OCI-LY1 (cell line): Measurements from ENCODE around the gene VCL.

Experiments
- H2AFZ ChIP-seq: fragments of 200-600 bp; sonication (generic), shearing (Covaris generic); 2 replicates; pipeline ENCODE4 v1.6.0; 2014; ENCODE audit warnings: antibody characterized with exemption, mild to moderate bottlenecking, low read length
- H3F3A ChIP-seq: fragments of 200-600 bp; sonication (generic), shearing (Covaris generic); 2 replicates; pipeline ENCODE4 v1.6.0; 2014; ENCODE audit warnings: mild to moderate bottlenecking, antibody characterized with exemption, low read length, moderate library complexity; ENCODE audit not compliant: insufficient read depth
- H3K27ac ChIP-seq: fragments of 200-600 bp; sonication (generic); 2 replicates; pipeline ENCODE4 v1.5.1; 2014; ENCODE audit warnings: low read length, mixed run types, mild to moderate bottlenecking, low read depth; ENCODE audit not compliant: poor library complexity, severe bottlenecking
- H3K27me3 ChIP-seq: fragments of 200-600 bp; sonication (generic); 2 replicates; pipeline ENCODE4 v1.6.0; 2014; ENCODE audit warnings: antibody characterized with exemption, mild to moderate bottlenecking, low read length, moderate library complexity; ENCODE audit not compliant: insufficient read depth
- H3K36me3 ChIP-seq: fragments of 200-600 bp; sonication (generic); 2 replicates; pipeline ENCODE4 v1.6.1; 2014; ENCODE audit warnings: mild to moderate bottlenecking, antibody characterized with exemption, low read length, moderate library complexity, mixed read lengths; ENCODE audit not compliant: insufficient read depth
- H3K4me1 ChIP-seq: fragments of 200-600 bp; sonication (generic); 2 replicates; pipeline ENCODE4 v1.5.1; 2014; ENCODE audit warnings: mild to moderate bottlenecking, low read length, moderate library complexity; ENCODE audit not compliant: insufficient read depth, severe bottlenecking
- H3K4me2 ChIP-seq: fragments of 200-600 bp; sonication (generic), shearing (Covaris generic); 2 replicates; pipeline ENCODE4 v1.6.1; 2014; ENCODE audit warnings: low read length
- H3K4me3 ChIP-seq: fragments of 200-600 bp; sonication (generic); 2 replicates; pipeline ENCODE4 v1.5.1; 2014; ENCODE audit warnings: low read length, low read depth, mild to moderate bottlenecking, mixed read lengths; ENCODE audit not compliant: poor library complexity, severe bottlenecking
- H3K79me2 ChIP-seq: fragments of 200-600 bp; shearing (Covaris generic); 2 replicates; pipeline ENCODE4 v1.6.1; 2016; ENCODE audit warnings: mixed run types, low read length, mixed read lengths; ENCODE audit not compliant: insufficient read depth
- H3K9ac ChIP-seq: fragments of 200-600 bp; sonication (generic), shearing (Covaris generic); 2 replicates; pipeline ENCODE4 v1.6.1; 2014; ENCODE audit warnings: mild to moderate bottlenecking, low read length, mixed read lengths
- H3K9me2 ChIP-seq: fragments of 200-600 bp; sonication (generic), shearing (Covaris generic); 2 replicates; pipeline ENCODE4 v1.6.1; 2014; ENCODE audit warnings: low read depth, mild to moderate bottlenecking, low read length, mixed read lengths
- H3K9me3 ChIP-seq: fragments of 200-600 bp; shearing (Covaris generic); 2 replicates; pipeline ENCODE4 v1.6.1; 2014; ENCODE audit warnings: low read length, mixed read lengths
- H4K20me1 ChIP-seq: fragments of 200-600 bp; sonication (generic), shearing (Covaris generic); 2 replicates; pipeline ENCODE4 v1.6.0; 2016; ENCODE audit warnings: mild to moderate bottlenecking, low read length; ENCODE audit not compliant: insufficient read depth
- CTCF ChIP-seq: fragments of 200-600 bp; sonication (generic), shearing (Covaris generic); IDR thresholded peaks from 2 replicates; pipeline ENCODE4 v1.5.1; 2017; ENCODE audit warnings: mild to moderate bottlenecking, antibody characterized with exemption, low read length, moderate library complexity, mixed read lengths
- EZH2 ChIP-seq: fragments of 200-600 bp; sonication (generic), shearing (Covaris generic); IDR thresholded peaks from 2 replicates; pipeline ENCODE4 v1.8.0; 2017; ENCODE audit warnings: borderline replicate concordance, mixed run types, mild to moderate bottlenecking, antibody characterized with exemption, low read length, moderate library complexity, mixed read lengths

VCL gene

DNA sequence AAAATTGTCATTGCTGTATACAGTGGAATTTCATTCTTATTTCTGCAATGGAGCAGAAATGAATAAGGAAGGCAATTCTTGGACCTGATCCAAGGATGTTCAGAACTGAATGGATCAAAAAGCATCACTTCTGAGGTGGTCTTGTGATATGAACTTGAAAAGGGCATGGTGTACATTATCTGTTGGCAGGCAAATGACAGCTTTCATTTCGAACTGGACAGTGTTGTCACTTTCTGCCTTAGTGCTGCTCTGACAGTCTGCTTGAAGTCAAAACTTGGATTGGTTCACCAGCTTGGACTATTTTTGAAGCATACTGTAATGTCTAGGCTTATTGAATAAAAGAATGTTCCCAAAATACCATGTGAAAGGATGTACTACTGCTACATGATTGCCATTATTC, 52.0 kb downstream of the VCL start:
- Histone ChIP-seq H3K27ac (no peak overlapping the region), H2AFZ (no peak overlapping the region), H3K4me1 (peaks cover 26% of the 10 kb centered on the region), H3K27me3 (no peaks in the 10 kb centered on the region), H3K79me2 (no peaks in the 10 kb centered on the region), H3F3A (no peaks in the 10 kb centered on the region), H3K36me3 (no peaks in the 10 kb centered on the region), H3K9ac (no peak overlapping the region), H3K4me3 (no peak overlapping the region), H4K20me1 (no peaks in the 10 kb centered on the region), H3K9me3 (no peaks in the 10 kb centered on the region), H3K4me2 (no peak overlapping the region), H3K9me2 (no peaks in the 10 kb centered on the region)
- TF ChIP-seq EZH2 = no peak
- no peak for TF ChIP-seq CTCF

- H2AFZ ChIP-seq = no peak overlapping the region
- no peak for TF ChIP-seq EZH2
- no peak for TF ChIP-seq CTCF
- H3K4me1 ChIP-seq = peaks cover 26% of the 10 kb centered on the region
- H4K20me1 ChIP-seq = no peaks in the 10 kb centered on the region
- H3K9me3 ChIP-seq = no peaks in the 10 kb centered on the region
- H3K79me2 ChIP-seq = no peaks in the 10 kb centered on the region
- H3K4me2 ChIP-seq = no peak overlapping the region
- no peaks in the 10 kb centered on the region for H3K27me3 ChIP-seq
- H3K27ac ChIP-seq = no peak overlapping the region
- H3K4me3 ChIP-seq = no peak overlapping the region
- no peaks in the 10 kb centered on the region for H3F3A ChIP-seq
- H3K36me3 ChIP-seq = no peaks in the 10 kb centered on the region
- no peaks in the 10 kb centered on the region for H3K9me2 ChIP-seq
- no peak overlapping the region for H3K9ac ChIP-seq
These were observed 52.7 kb downstream of the VCL start for GRCh38 chr10:74050653-74051052.

- Histone ChIP-seq H3F3A (no peaks in the 10 kb centered on the region), H3K4me1 (peaks cover 16% of the 10 kb centered on the region), H3K27ac (no peak overlapping the region)
These were observed 53.9 kb downstream of the VCL start for GRCh38 chr10:74051736-74052342.

More at GRCh38 chr10:74051736-74052342, 53.9 kb downstream of the VCL start:
- no peak overlapping the region for H2AFZ ChIP-seq
- TF ChIP-seq CTCF = no peak
- no peak for TF ChIP-seq EZH2
- no peaks in the 10 kb centered on the region for H3K9me2 ChIP-seq
- H3K4me2 ChIP-seq = no peak overlapping the region
- H3K27me3 ChIP-seq = no peaks in the 10 kb centered on the region
- no peak overlapping the region for H3K9ac ChIP-seq
- no peaks in the 10 kb centered on the region for H3K9me3 ChIP-seq
- H4K20me1 ChIP-seq = no peaks in the 10 kb centered on the region
- H3K36me3 ChIP-seq = no peaks in the 10 kb centered on the region
- H3K4me3 ChIP-seq = no peak overlapping the region
- H3K79me2 ChIP-seq = no peaks in the 10 kb centered on the region
